HCT116 (cell line): Measurements from ENCODE around the gene KNL1. TPM values are rescaled to one million over a fixed set of nuclear protein-coding genes. Genes with fewer than 3 reads are reported as not detected.

ENCODE experiments used
- ATAC-seq: fragments of 200-7000 bp; cut with Tn5 transposase; 2 replicates; pipeline ENCODE4 v1.9.1; 2020; ENCODE audit warnings: mild to moderate bottlenecking, moderate library complexity
- BruUV-seq: library from RNA; stranded (reverse); fragments of 400-500 nt; replicated peaks from 2 replicates; lab custom pipeline; 2021; lab: Mats Ljungman, UMichigan
- CTCF ChIA-PET: fragments of 300-600 bp; sonication (Branson Sonifier 250); formaldehyde crosslinking; loops from one replicate; lab custom pipeline; 2021; ENCODE audit warnings: antibody characterized with exemption; lab: Charles Lee
- POLR2A ChIA-PET: fragments of 300-600, 350-600 bp; sonication (Branson Sonifier 250); formaldehyde crosslinking; loops from one replicate; lab custom pipeline; 2021; ENCODE audit warnings: antibody characterized with exemption; lab: Charles Lee
- RAD21 ChIA-PET, 2 experiments: fragments of 300-600 bp; sonication (Branson Sonifier 250); formaldehyde crosslinking; loops; one replicate each; lab custom pipeline; 2023; ENCODE audit warnings: low total read pairs in 2 of 2; ENCODE audit not compliant: uncharacterized antibody in 2 of 2, unreplicated experiment in 2 of 2, low non-redundant PET in 1 of 2; lab: Charles Lee
- DNase-seq: peaks from one replicate; pipeline ENCODE4 v3.0.0-alpha.2; 2010; ENCODE audit warnings: low read depth, low spot score
- H2AFZ ChIP-seq: fragments of 200-600 bp; shearing (Covaris generic), sonication (generic); 2 replicates; pipeline ENCODE4 v1.6.1; 2017; ENCODE audit warnings: low read depth, mixed run types, mixed read lengths, antibody characterized with exemption, low read length; ENCODE audit not compliant: poor library complexity, severe bottlenecking
- H3K27ac ChIP-seq: 2 replicates; pipeline ENCODE4 v1.5.1; 2012; ENCODE audit warnings: low read depth, low read length
- H3K27me3 ChIP-seq: fragments of 200-600 bp; sonication (generic); 2 replicates; pipeline ENCODE4 v1.6.1; 2016; ENCODE audit warnings: mixed run types, low read length, mixed read lengths; ENCODE audit not compliant: insufficient read depth
- H3K36me3 ChIP-seq, 2 experiments: fragments of 200-500 bp in 1 of 2; fragments of 200-600 bp in 1 of 2; sonication (Bioruptor generic) in 1 of 2; sonication (generic) in 1 of 2; 2 replicates each; pipeline versions ENCODE4 v1.5.1 to v1.6.1; 2014 to 2016; ENCODE audit warnings: low read length in 2 of 2, inconsistent platforms in 1 of 2, mixed read lengths in 1 of 2, mixed run types in 1 of 2; ENCODE audit not compliant: insufficient read depth in 2 of 2, control insufficient read depth in 1 of 2
- H3K4me1 ChIP-seq, 2 experiments: fragments of 200-600 bp in 1 of 2; sonication (generic) in 1 of 2; 2 replicates each; pipeline versions ENCODE4 v1.5.1 to v1.6.1; 2012 to 2017; ENCODE audit warnings: low read length in 2 of 2, inconsistent platforms in 1 of 2, mild to moderate bottlenecking in 1 of 2, mixed read lengths in 1 of 2, mixed run types in 1 of 2, moderate library complexity in 1 of 2; ENCODE audit not compliant: insufficient read depth in 2 of 2, control insufficient read depth in 1 of 2
- H3K4me2 ChIP-seq: fragments of 200-600 bp; sonication (generic); 2 replicates; pipeline ENCODE4 v1.6.1; 2017; ENCODE audit warnings: mixed run types, low read length, mixed read lengths
- H3K4me3 ChIP-seq, 2 experiments: fragments of 200-600 bp in 1 of 2; sonication (generic) in 1 of 2; replicated peaks in 1 of 2; 2 replicates each; pipeline ENCODE4 v1.5.1; 2011 to 2016; ENCODE audit warnings: low read length in 2 of 2, control low read depth in 1 of 2, low read depth in 1 of 2, mild to moderate bottlenecking in 1 of 2, mixed read lengths in 1 of 2, mixed run types in 1 of 2
- H3K79me2 ChIP-seq: fragments of 200-600 bp; sonication (generic); 2 replicates; pipeline ENCODE4 v1.6.1; 2017; ENCODE audit warnings: mild to moderate bottlenecking, mixed run types, low read length, moderate library complexity, mixed read lengths; ENCODE audit not compliant: insufficient read depth
- H3K9ac ChIP-seq: fragments of 200-600 bp; sonication (generic); 2 replicates; pipeline ENCODE4 v1.6.1; 2016; ENCODE audit warnings: low read length, mixed read lengths
- H3K9me2 ChIP-seq: fragments of 200-600 bp; sonication (generic), shearing (Covaris generic); 2 replicates; pipeline ENCODE4 v1.6.1; 2017; ENCODE audit warnings: mixed run types, mild to moderate bottlenecking, moderate library complexity; ENCODE audit not compliant: insufficient read depth
- H3K9me3 ChIP-seq, 2 experiments: fragments of 200-500 bp in 1 of 2; fragments of 200-600 bp in 1 of 2; sonication (Bioruptor generic) in 1 of 2; sonication (generic) in 1 of 2; 2 replicates each; pipeline ENCODE4 v1.6.1; 2014 to 2017; ENCODE audit warnings: low read length in 2 of 2, mixed read lengths in 2 of 2, inconsistent platforms in 1 of 2, low read depth in 1 of 2, mild to moderate bottlenecking in 1 of 2, mixed run types in 1 of 2, moderate library complexity in 1 of 2; ENCODE audit not compliant: control insufficient read depth in 1 of 2, insufficient read depth in 1 of 2
- H4K20me1 ChIP-seq: fragments of 200-600 bp; sonication (generic), shearing (Covaris generic); 2 replicates; pipeline ENCODE4 v1.6.1; 2017; ENCODE audit warnings: mixed run types, mild to moderate bottlenecking, moderate library complexity; ENCODE audit not compliant: insufficient read depth
- CBX3 ChIP-seq: IDR thresholded peaks from 2 replicates; pipeline ENCODE4 v1.6.1; 2012; ENCODE audit warnings: low read depth
- CEBPB ChIP-seq: IDR thresholded peaks from 2 replicates; pipeline ENCODE4 v1.6.1; 2012; ENCODE audit warnings: low read depth
- ELF1 ChIP-seq: IDR thresholded peaks from 2 replicates; pipeline ENCODE4 v1.6.1; 2012; ENCODE audit warnings: low read depth, borderline replicate concordance
- EZH2 ChIP-seq: fragments of 200-600 bp; sonication (generic); IDR thresholded peaks from 2 replicates; pipeline ENCODE4 v1.6.1; 2017; ENCODE audit warnings: antibody characterized with exemption, mixed run types
- EZH2phosphoT487 ChIP-seq: fragments of 200-600 bp; IDR thresholded peaks from 2 replicates; pipeline ENCODE4 v1.6.1; 2018; ENCODE audit warnings: antibody characterized with exemption, borderline replicate concordance
- FOSL1 ChIP-seq: IDR thresholded peaks from 2 replicates; pipeline ENCODE4 v1.6.1; 2012; ENCODE audit warnings: low read depth
- JUND ChIP-seq: IDR thresholded peaks from 2 replicates; pipeline ENCODE4 v1.6.1; 2012
- POLR2A ChIP-seq: IDR thresholded peaks from 2 replicates; pipeline ENCODE4 v1.7.0; 2011; ENCODE audit warnings: borderline replicate concordance; ENCODE audit not compliant: insufficient read depth, insufficient read length; ENCODE audit errors: extremely low read depth
- SIN3A ChIP-seq: IDR thresholded peaks from 2 replicates; pipeline ENCODE4 v1.6.1; 2012; ENCODE audit warnings: low read depth
- SRF ChIP-seq: IDR thresholded peaks from 2 replicates; pipeline ENCODE4 v1.6.1; 2012; ENCODE audit warnings: low read depth
- TCF7L2 ChIP-seq: IDR thresholded peaks from 2 replicates; pipeline ENCODE4 v1.7.0; 2011; ENCODE audit warnings: borderline replicate concordance, inconsistent platforms; ENCODE audit not compliant: insufficient read depth, insufficient read length; ENCODE audit errors: extremely low read depth
- YY1 ChIP-seq: IDR thresholded peaks from 2 replicates; pipeline ENCODE4 v1.6.1; 2011; ENCODE audit warnings: low read length, low read depth, moderate library complexity, mild to moderate bottlenecking; ENCODE audit not compliant: insufficient replicate concordance; ENCODE audit errors: extremely low read depth
- ZFX ChIP-seq: fragments of 450-650 bp; IDR thresholded peaks from 2 replicates; pipeline ENCODE4 v1.6.1; 2017
- ZNF274 ChIP-seq: fragments of 200-500 bp; sonication (Bioruptor generic); IDR thresholded peaks from 2 replicates; pipeline ENCODE4 v1.6.1; 2014; ENCODE audit warnings: mild to moderate bottlenecking, low read depth, low read length, inconsistent platforms
- intact Hi-C: fragments of 100-400 bp; cut with micrococcal nuclease; formaldehyde crosslinking; loops from 2 replicates; pipeline ENCODE4 v1.10.0; 2022
- total RNA-seq: library from RNA; stranded (reverse); gene quantifications from one replicate; pipeline ENCODE4 v1.2.1, GENCODE V29; 2021; ENCODE audit not compliant: unreplicated experiment
- TF ChIP-seq, protein P1 (sequence below): IDR thresholded peaks from 2 replicates; pipeline ENCODE4 v1.6.1; 2011; ENCODE audit warnings: mild to moderate bottlenecking, low read length, moderate library complexity; ENCODE audit not compliant: insufficient replicate concordance; ENCODE audit errors: extremely low read depth
- TF ChIP-seq, protein P2 (sequence below): IDR thresholded peaks from 2 replicates; pipeline ENCODE4 v1.6.1; 2012; ENCODE audit warnings: low read depth
- TF ChIP-seq, protein P3 (sequence below), 3 experiments: fragments of 200-600 bp in 1 of 3; sonication (generic) in 1 of 3; IDR thresholded peaks in 2 of 3; conservative IDR thresholded peaks in 1 of 3; 2 replicates each; pipeline ENCODE4 v1.5.1; 2012 to 2017; ENCODE audit warnings: low read depth in 2 of 3, low read length in 2 of 3, antibody characterized with exemption in 1 of 3, borderline replicate concordance in 1 of 3, control low read depth in 1 of 3, mild to moderate bottlenecking in 1 of 3, mixed read lengths in 1 of 3, mixed run types in 1 of 3, moderate library complexity in 1 of 3; ENCODE audit not compliant: insufficient read depth in 1 of 3
- TF ChIP-seq, protein P4 (sequence below): IDR thresholded peaks from 2 replicates; pipeline ENCODE4 v1.6.1; 2012
- TF ChIP-seq, protein P5 (sequence below): IDR thresholded peaks from 2 replicates; pipeline ENCODE4 v1.6.1; 2012

The KNL1 gene
- total RNA-seq, 1 experiment from 2014 or later: 30.6 TPM

DNA sequence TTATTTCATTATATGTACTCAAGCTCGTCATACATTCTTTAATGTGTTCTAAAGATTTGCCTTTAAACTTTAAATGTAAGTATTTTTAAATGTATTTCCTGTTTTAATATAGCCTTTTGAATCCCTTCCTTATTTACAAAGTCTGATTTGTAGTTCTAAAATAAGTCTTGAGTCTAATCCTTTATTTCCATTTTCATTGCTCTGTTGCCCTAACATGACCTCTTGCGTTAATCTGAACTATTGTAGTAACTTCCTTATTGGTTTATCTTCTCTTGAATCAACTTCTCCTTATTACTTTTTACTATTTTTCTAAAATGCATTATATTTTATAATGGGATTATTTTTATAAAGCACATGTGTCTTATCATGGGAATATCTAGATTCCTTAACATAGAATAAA, 24.0 kb downstream of the KNL1 start:
- CTCF ChIA-PET: interaction anchor here (0.7 kb wide), 1 partner anchor 13 kb away, joined by 5 read pairs; no protein-coding TSS in a partner anchor
- BruUV-seq: no TSS peak
- H3K9ac ChIP-seq: no peak overlapping the region

More for the DNA sequence above, 24.0 kb downstream of the KNL1 start:
- intact Hi-C loops: no loop called here
- no peaks in the 10 kb centered on the region for H3K9me2 ChIP-seq
- H4K20me1 ChIP-seq: no peaks in the 10 kb centered on the region
- POLR2A ChIA-PET: interaction anchor here (0.6 kb wide), 1 partner anchor 301 kb away, joined by 4 read pairs; no protein-coding TSS in a partner anchor
- H3K4me1 ChIP-seq: no peaks in the 10 kb centered on the region
- no peak for ATAC-seq
- H3K27me3 ChIP-seq: no peaks in the 10 kb centered on the region
- H3K9me3 ChIP-seq: no peaks in the 10 kb centered on the region
- no peak overlapping the region for H3K4me2 ChIP-seq
- peaks cover 19 to 29% of the 10 kb centered on the region in 2 experiments for H3K36me3 ChIP-seq
- no peaks in the 10 kb centered on the region for H3K79me2 ChIP-seq
- RAD21 ChIA-PET: no interaction called here
- no peak for DNase-seq
- H2AFZ ChIP-seq: no peak overlapping the region
- TF ChIP-seq CBX3: no peak
- TF ChIP-seq, protein P1, sequence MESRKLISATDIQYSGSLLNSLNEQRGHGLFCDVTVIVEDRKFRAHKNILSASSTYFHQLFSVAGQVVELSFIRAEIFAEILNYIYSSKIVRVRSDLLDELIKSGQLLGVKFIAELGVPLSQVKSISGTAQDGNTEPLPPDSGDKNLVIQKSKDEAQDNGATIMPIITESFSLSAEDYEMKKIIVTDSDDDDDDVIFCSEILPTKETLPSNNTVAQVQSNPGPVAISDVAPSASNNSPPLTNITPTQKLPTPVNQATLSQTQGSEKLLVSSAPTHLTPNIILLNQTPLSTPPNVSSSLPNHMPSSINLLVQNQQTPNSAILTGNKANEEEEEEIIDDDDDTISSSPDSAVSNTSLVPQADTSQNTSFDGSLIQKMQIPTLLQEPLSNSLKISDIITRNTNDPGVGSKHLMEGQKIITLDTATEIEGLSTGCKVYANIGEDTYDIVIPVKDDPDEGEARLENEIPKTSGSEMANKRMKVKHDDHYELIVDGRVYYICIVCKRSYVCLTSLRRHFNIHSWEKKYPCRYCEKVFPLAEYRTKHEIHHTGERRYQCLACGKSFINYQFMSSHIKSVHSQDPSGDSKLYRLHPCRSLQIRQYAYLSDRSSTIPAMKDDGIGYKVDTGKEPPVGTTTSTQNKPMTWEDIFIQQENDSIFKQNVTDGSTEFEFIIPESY: no peak
- TF ChIP-seq, protein P2, sequence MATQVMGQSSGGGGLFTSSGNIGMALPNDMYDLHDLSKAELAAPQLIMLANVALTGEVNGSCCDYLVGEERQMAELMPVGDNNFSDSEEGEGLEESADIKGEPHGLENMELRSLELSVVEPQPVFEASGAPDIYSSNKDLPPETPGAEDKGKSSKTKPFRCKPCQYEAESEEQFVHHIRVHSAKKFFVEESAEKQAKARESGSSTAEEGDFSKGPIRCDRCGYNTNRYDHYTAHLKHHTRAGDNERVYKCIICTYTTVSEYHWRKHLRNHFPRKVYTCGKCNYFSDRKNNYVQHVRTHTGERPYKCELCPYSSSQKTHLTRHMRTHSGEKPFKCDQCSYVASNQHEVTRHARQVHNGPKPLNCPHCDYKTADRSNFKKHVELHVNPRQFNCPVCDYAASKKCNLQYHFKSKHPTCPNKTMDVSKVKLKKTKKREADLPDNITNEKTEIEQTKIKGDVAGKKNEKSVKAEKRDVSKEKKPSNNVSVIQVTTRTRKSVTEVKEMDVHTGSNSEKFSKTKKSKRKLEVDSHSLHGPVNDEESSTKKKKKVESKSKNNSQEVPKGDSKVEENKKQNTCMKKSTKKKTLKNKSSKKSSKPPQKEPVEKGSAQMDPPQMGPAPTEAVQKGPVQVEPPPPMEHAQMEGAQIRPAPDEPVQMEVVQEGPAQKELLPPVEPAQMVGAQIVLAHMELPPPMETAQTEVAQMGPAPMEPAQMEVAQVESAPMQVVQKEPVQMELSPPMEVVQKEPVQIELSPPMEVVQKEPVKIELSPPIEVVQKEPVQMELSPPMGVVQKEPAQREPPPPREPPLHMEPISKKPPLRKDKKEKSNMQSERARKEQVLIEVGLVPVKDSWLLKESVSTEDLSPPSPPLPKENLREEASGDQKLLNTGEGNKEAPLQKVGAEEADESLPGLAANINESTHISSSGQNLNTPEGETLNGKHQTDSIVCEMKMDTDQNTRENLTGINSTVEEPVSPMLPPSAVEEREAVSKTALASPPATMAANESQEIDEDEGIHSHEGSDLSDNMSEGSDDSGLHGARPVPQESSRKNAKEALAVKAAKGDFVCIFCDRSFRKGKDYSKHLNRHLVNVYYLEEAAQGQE: no peak
- TF ChIP-seq ZNF274: no peak
- TF ChIP-seq JUND: no peak
- no peak for TF ChIP-seq ELF1
- no peak for TF ChIP-seq SIN3A
- TF ChIP-seq ZFX: no peak
- no peak for TF ChIP-seq POLR2A
- TF ChIP-seq FOSL1: no peak
- TF ChIP-seq, protein P3, sequence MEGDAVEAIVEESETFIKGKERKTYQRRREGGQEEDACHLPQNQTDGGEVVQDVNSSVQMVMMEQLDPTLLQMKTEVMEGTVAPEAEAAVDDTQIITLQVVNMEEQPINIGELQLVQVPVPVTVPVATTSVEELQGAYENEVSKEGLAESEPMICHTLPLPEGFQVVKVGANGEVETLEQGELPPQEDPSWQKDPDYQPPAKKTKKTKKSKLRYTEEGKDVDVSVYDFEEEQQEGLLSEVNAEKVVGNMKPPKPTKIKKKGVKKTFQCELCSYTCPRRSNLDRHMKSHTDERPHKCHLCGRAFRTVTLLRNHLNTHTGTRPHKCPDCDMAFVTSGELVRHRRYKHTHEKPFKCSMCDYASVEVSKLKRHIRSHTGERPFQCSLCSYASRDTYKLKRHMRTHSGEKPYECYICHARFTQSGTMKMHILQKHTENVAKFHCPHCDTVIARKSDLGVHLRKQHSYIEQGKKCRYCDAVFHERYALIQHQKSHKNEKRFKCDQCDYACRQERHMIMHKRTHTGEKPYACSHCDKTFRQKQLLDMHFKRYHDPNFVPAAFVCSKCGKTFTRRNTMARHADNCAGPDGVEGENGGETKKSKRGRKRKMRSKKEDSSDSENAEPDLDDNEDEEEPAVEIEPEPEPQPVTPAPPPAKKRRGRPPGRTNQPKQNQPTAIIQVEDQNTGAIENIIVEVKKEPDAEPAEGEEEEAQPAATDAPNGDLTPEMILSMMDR (IDR thresholded peaks at IDR 0.05 in 2 of 3, conservative IDR thresholded peaks at IDR 0.05 in 1 of 3; ENCODE audit: borderline replicate concordance in 1 of 3, insufficient read depth in 1 of 3, low read depth in 2 of 3, low read length in 2 of 3): no peak
- TF ChIP-seq EZH2phosphoT487: no peak
- no peak for TF ChIP-seq TCF7L2
- TF ChIP-seq, protein P4, sequence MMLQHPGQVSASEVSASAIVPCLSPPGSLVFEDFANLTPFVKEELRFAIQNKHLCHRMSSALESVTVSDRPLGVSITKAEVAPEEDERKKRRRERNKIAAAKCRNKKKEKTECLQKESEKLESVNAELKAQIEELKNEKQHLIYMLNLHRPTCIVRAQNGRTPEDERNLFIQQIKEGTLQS: no peak
- no peak for TF ChIP-seq CEBPB
- TF ChIP-seq SRF: no peak
- no peak for TF ChIP-seq YY1
- TF ChIP-seq, protein P5, sequence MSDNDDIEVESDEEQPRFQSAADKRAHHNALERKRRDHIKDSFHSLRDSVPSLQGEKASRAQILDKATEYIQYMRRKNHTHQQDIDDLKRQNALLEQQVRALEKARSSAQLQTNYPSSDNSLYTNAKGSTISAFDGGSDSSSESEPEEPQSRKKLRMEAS: no peak
- TF ChIP-seq EZH2: no peak
- no peak overlapping the region for H3K27ac ChIP-seq
- H3K4me3 ChIP-seq: no peak overlapping the region
